Measurements from ENCODE around the gene OPRM1. TPM values are rescaled to one million over a fixed set of nuclear protein-coding genes. Genes with fewer than 3 reads are reported as not detected.

The OPRM1 gene
- total and polyA plus RNA-seq, 2 of the 8 experiments (the other 6 are each of a cell fraction or from before 2014, with no cell fraction given) = not detected

GRCh38 chr6:154223296-154223695, 184.3 kb downstream of the OPRM1 start (continued):
- TF ChIP-seq CHD7 (IDR thresholded peaks at IDR 0.05; ENCODE audit: insufficient replicate concordance, low read length) = no peak
- no peak for TF ChIP-seq ZNF274 (IDR thresholded peaks at IDR 0.05; ENCODE audit: borderline replicate concordance, extremely low read depth, low read length)
- no peak for TF ChIP-seq EZH2 (IDR thresholded peaks at IDR 0.05; ENCODE audit: low read depth, low read length, severe bottlenecking)
- TF ChIP-seq EGR1 (IDR thresholded peaks at IDR 0.05; ENCODE audit: borderline replicate concordance, low read depth, low read length) = no peak
- TF ChIP-seq MAFK (IDR thresholded peaks at IDR 0.05; ENCODE audit: low read depth, low read length) = no peak

Data from H1 (cell line).